Measurements from ENCODE around the gene LACTBL1.

The LACTBL1 gene

DNA sequence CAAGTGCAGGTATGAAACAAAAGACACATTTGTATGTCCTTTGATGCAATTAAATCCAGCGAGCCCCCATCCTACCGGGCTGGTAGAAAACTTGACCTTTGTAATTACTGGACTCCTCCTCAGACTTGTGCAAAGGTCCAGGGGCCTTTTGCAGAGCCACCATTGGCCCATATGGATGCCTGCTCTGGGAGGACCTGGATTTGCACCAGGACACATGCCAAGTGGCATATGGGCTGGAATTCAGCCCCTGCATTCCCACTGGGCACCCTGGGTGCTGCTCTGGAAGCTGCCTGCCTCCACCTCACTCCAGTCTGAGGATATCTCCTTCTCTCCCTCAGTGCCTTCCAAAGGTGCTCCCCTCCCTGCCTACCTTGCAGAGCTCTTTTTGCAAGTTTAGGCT is 36.0 kb downstream of the LACTBL1 start:
- DNase-seq: no peak

GRCh38 chr1:22935433-22935832 is 37.2 kb downstream of the LACTBL1 start:
- DNase-seq: no peak

DNA sequence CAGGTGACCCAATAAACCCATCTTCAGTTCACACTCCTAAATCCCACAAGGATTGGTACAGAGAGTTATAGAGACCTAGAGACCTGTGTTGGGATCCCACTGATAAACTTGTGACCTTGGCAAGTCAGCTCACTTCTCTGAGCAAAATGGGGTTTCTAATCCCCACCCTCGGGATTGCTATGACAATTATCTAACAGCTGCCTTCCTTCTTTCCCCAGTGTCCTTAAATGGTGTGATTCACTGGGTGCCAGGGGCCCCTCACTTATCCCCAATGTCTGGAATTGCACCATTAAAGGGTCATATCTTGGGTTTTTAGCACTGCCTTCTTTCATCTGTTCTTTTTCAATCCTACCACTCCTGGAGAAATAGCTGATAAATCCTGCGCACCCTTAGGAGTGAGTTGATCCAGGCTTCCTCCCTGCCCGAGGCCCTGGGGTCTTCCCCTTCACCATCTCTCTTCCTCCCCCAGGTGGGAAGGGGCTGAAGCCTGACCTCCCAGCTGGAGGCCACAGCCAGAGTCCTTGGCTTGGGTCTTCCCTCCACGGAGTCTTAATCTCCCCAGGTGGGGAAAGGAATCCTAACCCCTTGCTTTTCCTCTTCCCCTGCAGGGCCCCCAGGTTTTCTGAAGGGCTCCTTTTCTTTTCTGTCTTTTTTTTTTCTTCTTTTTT is 39.7 kb downstream of the LACTBL1 start:
- no peak for DNase-seq

DNA sequence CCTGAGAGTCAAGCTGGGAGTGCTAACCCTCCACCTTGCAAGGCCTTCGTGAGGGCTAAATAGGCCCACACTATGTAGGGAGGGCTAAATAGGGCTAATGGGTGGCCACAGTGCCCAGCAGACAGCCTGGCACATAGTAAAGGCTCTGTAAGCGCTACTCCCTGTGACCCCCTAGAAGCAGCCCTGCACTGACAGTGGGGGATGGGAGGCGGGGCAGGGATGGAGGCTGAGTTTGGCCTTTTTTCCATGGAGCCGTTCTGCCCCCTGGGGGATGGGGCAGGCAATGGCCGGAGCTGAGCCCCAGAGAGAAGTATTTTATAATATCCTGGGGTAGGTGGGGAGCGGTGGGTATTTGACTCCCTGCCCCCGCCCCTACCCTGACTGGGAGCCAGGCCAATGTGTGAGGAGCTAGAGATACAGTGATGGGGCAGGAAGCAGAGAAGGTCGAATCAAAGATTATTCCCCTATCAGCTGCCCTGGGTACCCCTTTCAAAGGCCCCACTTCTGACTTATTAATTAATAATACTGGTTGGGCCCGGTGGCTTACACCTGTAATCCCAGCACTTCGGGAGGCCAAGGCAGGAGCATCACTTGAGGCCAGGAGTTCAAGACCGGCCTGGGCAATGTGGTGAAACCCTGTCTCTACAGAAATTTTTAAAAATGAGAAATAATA is 42.3 kb downstream of the LACTBL1 start:
- DNase-seq: no peak

DNA sequence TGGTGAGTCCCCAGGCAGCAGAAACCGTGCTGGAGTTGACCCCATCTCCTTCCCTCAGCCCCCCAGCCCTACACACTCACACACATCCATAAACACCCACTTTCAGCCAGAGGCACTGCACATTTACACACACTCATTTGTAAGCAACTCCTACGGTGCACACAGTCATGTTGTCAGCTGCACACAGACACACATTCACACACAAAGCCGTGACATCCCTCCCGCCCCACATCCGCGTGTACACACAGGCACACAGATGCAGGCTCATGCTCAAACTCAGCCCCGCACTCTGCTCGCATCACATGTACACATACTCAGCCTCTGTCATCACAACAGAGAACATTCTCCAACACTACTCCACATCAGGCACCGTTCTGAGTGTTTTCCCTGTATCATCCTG is 47.6 kb downstream of the LACTBL1 start:
- DNase-seq: no peak

- DNase-seq: no peak
Observed at GRCh38 chr1:22922640-22923039, 50.0 kb downstream of the LACTBL1 start.

DNA sequence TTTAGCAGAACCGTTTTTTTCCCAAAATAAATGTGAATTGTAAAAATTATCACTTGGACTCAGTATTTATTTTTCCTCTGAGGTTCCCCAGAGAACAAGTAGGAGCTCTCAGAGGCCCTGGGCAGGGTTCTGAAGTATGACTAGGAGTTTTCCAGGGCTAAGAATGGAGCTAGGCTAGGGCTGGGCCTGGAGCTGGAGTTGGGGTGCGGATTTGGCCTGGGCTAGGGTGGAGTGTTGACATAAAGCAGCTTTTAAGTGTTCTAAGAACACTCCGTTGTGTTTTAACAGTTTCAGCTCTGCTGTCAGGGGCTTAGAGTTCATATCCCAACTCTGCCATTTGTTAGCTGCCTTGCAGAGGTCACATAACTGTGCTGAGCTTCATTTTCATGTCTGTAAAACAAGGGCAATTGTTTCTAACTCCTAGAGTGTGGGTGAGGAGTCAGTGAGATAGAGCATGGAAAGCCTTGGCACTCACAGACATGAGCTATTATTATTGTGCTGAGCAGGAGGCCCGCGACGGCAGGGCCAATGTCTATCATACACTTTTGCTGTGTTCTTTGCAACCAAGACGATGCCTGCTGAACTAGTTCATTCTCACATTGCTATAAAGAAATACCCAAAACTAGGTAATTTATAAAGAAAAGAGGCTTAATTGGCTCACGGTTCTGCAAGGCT is 51.1 kb downstream of the LACTBL1 start:
- DNase-seq: no peak

DNA sequence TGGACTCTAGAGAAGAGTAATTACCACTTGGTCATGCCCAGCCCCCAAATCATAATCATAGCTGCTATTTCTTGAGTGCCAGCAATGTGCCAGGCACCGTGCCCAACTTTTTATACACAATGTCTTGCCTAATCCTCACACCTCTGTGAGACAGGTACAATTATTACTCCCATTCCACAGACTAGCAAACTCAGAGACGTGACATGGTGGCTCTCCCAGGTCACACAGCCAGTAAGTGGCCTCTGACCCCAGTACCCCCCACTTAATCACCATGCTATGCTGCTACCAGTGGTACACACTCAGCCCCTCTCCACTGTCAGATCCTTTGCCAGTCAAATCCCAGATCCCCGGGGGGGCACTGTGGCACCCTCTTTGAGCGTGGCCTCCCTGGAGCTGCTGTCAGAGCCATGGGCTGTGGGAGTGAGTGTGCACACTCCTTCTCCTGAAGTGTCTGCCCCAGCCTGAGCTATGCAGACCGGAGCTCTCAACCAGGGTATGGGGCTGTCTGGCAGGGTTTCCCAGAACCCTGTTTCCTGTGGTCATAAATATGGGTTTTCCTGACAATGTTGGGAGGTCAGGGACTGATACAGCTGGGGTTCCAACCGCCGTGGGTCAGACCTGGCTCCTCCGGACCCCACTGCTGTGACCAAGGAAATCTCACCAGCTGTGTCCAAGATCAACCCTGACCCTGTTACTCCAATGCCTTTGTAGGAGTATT is 51.8 kb downstream of the LACTBL1 start:
- no peak for DNase-seq

- no peak for DNase-seq
Observed at GRCh38 chr1:22920026-22920733, 52.5 kb downstream of the LACTBL1 start.

DNA sequence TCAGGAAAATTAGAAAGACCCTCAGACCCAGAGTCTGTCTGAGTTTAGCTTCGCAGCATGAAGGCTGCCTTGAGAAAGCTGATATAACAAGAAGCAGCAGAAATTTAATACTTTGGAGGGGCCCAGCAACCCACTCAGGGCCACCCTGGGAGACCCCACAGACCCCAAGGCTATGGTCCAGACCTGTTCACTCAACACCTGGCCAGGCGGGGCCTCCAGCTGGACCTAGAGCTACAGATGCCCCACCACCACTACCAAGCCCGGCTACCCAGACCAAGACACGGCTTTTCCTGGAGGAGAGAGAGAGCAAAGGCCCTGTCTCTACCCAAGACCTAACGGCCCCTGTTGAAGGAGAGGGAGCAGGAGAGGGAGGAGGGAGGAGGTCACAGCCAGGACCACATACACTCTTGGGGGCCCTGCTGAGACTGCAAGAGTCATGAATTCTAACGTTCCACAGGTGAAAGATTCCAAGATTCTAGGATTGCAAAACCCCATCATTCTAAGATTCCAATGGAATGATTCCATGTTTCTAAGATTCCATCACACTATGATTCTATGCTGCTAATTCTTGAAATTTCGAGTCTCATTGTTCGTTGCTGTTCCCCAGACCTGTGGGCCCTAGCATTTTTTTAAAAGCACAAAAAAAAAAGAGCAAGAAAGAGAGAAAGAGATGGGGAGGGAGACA is 53.2 kb downstream of the LACTBL1 start:
- no peak for DNase-seq

DNA sequence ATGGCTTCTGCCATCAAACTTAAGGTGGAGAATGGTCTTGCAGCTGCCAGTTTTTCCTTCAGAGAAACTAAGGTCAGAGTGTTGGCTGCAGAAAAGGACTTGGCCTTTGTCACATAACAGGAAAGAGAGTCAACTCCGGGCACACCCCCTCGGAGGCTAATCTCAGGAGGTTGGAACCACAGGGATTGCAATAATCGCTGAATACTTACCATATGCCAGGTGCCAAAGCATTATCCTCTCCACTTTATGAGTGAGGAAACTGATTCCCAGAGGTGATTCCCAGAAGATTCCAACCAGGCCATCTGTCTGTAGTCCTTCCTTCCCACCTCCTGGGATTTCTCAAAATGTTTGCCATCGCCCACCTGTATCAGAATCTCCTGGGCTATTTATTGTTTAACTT is 54.0 kb downstream of the LACTBL1 start:
- no peak for DNase-seq

DNA sequence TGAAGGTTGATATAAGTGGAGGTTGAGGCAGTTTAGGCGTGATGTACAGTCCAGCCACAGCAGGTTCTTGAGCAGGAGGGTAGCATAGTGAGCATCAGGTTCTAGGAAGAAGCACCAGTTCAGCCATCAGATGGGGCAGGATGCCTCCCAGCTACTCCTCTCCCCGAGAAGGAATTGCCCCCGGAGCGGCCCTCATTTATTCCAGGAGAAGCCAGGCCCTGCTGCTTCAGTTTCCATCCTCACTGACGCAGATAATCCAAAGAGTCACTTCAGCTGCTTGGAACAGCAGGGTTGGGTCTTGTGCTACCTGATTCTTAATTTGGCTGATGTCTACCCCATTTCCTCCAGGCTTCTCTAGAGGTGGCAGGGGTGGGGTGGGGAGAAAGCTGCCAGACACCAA is 54.7 kb downstream of the LACTBL1 start:
- no peak for DNase-seq

DNA sequence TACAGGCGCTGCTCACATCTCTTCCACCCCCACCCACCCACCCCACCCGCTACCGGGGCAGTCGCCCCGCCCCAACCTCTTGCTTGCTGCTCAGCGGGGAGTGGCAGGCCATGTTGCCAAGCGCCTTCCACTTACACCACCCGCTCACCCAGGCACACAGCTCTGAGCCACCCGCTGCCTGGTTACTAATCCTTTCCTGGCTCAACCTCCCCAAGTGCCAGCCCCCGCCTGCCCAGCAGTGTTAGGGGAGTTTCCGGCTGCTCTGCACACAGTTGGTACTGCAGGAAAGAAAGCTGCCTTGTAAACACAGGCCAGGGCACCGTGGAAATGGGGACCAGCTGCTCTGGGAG is 56.2 kb downstream of the LACTBL1 start:
- no peak for DNase-seq

GRCh38 chr1:22915816-22916470 is 56.7 kb downstream of the LACTBL1 start:
- DNase-seq: no peak

GRCh38 chr1:22915231-22915630 is 57.4 kb downstream of the LACTBL1 start:
- DNase-seq: no peak

GRCh38 chr1:22914633-22915217 is 57.9 kb downstream of the LACTBL1 start:
- no peak for DNase-seq

DNA sequence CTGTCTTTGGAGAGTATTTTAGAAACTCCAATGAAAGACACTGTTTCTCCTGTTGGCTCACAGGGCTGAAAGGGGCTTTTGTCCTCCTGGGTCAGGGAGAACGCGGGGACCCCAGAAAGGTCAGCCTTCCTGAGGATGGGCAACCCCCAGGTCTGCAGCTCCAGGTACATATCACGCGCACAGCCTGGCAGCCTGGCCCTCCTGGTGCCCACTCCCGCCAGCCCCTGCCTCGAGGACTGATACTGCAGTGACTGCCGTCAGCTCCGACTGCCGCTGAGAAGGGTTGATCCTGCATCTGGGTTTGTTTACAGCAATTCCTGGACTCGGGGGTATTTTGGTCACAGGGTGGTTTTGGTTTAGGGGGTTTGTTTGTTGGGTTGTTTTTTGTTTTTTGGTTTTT is 58.5 kb downstream of the LACTBL1 start:
- DNase-seq: no peak

DNA sequence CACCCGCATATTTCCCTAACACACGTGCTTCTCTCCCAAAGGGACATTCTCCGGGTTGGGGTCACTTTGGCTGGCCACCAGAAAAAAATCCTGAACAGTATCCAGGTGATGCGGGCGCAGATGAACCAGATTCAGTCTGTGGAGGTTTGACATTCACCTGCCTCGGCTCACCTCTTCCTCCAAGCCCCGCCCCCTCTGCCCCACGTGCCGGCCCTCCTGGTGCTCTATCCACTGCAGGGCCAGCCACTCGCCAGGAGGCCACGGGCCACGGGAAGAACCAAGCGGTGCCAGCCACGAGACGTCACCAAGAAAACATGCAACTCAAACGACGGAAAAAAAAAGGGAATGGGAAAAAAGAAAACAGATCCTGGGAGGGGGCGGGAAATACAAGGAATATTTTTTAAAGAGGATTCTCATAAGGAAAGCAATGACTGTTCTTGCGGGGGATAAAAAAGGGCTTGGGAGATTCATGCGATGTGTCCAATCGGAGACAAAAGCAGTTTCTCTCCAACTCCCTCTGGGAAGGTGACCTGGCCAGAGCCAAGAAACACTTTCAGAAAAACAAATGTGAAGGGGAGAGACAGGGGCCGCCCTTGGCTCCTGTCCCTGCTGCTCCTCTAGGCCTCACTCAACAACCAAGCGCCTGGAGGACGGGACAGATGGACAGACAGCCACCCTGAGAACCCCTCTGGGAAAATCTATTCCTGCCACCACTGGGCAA is 59.1 kb downstream of the LACTBL1 start:
- DNase-seq: no peak

DNA sequence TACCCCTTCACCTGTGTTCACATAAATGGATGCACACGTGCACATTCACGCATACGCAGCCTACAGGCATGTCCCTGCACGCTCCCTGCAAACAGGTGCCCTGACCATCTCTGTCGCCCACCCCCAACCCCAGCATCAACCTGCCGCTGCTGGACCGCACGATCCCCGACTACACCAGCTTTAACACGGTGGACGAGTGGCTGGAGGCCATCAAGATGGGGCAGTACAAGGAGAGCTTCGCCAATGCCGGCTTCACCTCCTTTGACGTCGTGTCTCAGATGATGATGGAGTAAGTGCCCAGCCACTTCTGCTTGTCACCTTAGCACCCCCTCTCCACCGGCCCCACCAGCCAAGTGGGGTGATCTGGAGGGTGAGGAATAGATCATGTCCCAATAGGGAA is 60.4 kb downstream of the LACTBL1 start:
- DNase-seq: no peak

GRCh38 chr1:22910986-22911651 is 61.5 kb downstream of the LACTBL1 start:
- DNase-seq: no peak
